ENCODE measurements around the gene RAB4A.
A peak's percentile ranks its signal among the peaks of the same experiment; 100 is the strongest.

Gene RAB4A

GRCh38 chr1:229339086-229339485, 68.2 kb downstream of the RAB4A start:
- no peak for DNase-seq (ENCODE audit: low read depth)

GRCh38 chr1:229339520-229339919, 68.6 kb downstream of the RAB4A start:
- DNase-seq (ENCODE audit: low read depth): no peak

DNA sequence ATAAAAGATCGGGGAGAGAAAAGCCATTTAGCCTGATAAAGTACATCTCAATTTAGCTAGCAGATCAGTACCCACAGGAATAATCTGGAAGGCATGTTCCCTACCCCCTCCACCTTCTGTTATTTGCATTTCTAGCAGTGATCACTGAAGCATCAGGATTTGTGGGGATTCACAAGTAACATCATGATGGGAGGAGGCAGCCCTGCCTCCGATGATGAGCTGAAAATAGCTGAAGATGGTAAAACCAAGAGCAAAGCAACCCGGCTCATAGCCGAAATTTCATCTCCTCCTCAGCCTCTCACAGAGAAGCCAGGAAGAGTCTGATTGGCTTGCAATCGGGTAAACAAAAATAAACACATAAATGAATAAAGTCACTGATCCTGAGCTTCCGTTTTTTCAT, 69.6 kb downstream of the RAB4A start:
- DNase-seq (ENCODE audit: low read depth): no peak

- DNase-seq (ENCODE audit: low read depth): no peak
Observed at GRCh38 chr1:229341774-229342655, 71.1 kb downstream of the RAB4A start.

- DNase-seq (ENCODE audit: low read depth): peak; percentile 75
Observed at GRCh38 chr1:229342656-229343569, 72.0 kb downstream of the RAB4A start, which contains the start of gene CCSAP. Gene CCSAP (minus strand): TSS chr1:229343047. CDS start chr1:229342465, 582 bp downstream.

DNA sequence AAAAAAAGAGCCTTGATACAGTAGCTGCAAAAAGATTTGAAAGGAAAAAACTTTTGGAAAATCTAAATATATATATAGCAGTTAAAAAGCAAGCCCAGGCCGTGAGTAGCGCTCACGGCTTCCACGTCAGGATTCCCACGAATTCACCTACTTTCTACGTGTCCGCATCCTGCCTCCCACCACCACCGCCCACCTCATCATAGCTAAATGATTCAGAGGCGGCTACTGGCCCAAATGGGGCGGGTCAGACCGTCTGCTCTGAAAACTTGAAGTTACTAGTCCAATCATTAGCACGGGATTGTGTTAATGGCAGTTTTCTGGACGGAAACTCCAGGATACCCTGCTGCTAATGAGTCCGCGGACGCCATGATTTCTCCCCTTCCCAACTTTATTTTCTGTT, 73.2 kb downstream of the RAB4A start:
- no peak for DNase-seq (ENCODE audit: low read depth)

DNA sequence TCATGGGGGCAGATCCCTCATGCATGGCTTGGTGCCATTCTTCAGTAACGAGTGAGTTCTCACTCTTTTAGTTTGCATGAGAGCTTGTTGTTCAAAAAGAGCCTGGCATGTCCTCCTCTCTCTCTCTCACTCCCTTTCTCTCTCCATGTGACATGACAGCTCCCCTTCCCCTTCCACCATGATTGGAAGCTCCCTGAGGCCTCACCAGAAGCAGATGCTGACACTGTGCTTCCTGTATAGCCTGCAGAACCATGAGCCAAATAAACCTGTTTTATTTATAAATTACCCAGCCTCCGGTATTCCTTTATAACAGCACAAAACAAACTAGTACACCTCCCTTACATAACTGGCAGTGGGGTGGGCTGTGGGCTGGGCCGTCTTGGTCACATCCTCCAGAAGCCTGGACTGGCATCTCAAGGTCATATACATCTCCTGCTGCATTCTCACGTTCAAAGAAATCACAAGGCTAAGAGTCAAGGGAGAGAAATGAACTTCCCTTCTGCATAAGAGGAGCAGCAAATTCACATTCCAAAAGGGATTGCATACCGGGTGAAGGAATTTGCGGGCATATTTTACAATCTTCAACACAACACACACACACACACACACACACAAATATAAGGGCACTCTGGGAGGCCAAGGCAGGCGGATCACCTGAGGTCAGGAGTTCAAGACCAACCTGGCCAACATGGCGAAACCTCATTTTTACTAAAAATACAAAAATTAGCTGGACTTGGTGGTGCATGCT, 74.2 kb downstream of the RAB4A start:
- DNase-seq (ENCODE audit: low read depth): no peak

DNA sequence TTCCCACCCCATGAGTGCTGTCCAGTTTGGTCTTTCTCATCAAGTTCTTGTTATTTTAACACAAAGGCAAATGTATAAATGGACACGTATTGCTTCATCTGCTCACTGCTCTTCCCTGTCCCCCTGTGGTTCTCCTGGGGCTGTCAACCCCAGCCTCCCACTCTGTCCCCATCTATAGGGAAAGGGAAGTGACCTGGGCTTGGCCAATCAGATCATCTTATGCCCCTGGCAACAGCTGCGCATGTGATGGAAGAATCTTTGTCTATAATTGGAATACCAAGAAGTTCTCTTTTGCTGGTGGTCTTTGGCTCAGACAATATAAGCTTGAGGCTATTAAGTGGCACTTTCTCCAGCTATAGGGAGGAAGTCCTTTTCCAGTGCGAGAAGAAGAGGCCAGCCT, 76.6 kb downstream of the RAB4A start:
- DNase-seq (ENCODE audit: low read depth): no peak

DNA sequence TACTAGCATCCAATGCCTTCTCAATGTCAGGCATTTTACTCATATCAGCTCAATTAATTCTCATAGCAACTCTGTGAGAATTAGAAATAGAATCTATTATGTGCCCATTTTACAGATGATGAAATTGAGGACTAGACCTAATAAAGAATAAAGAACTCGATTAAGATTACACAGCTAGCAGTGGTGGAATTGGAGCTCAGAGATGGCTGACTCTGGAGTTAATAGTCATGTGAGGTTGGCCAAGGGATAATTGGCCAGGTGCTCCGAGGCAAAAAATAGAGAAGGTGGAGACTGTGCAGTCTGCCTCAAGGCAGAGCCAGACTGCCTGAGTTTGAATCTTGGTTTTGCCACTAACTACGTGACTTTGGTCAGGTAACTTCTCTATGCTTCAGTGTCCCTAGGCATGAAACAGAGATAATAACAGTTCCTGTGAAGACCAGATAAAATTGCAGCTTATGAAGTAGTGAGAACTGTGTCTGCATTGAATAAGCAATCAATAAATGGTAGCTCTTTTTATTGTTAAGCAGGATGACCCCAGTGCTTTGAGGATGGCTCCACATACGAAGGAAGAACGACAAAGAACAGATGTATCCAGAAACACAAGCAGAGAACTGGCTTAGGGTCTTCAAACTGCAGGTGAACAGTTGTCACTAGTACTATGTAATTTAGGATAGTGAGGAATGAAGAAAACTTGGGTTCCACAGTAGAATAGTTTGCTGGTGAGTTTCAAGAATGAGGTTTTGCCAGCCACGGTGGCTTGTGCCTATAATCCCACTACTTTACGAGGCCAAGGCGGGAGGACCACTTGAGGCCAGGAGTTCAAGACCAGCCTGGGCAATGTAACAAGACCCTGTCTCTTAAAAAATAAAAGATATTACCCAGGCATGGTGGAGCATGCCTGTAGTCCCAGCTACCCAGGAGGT, 78.8 kb downstream of the RAB4A start:
- DNase-seq (ENCODE audit: low read depth): no peak

GRCh38 chr1:229352975-229353374, 82.1 kb downstream of the RAB4A start:
- no peak for DNase-seq (ENCODE audit: low read depth)

- DNase-seq (ENCODE audit: low read depth): no peak
Observed at GRCh38 chr1:229354226-229354625, 83.3 kb downstream of the RAB4A start.
